K562 (cell line): Measurements from ENCODE around the gene LRMDA.

Experiments used
- ATF2 ChIP-seq: sonication (generic); formaldehyde crosslinking; IDR thresholded peaks from 2 replicates; pipeline ENCODE4 v1.8.1; 2022; ENCODE audit warnings: missing genetic modification reagents
- BRCA1 ChIP-seq, 2 experiments: fragments of 450-650 bp in 1 of 2; sonication (generic) in 1 of 2; formaldehyde crosslinking in 1 of 2; IDR thresholded peaks; 2 replicates each; pipeline versions ENCODE4 v1.5.0 to v1.6.1; 2017 to 2020; ENCODE audit warnings: mild to moderate bottlenecking in 1 of 2, missing genetic modification reagents in 1 of 2
- ESRRA ChIP-seq: fragments of 450-650 bp; IDR thresholded peaks from 2 replicates; pipeline ENCODE4 v1.6.1; 2014; ENCODE audit warnings: low read depth, mild to moderate bottlenecking, moderate library complexity, borderline replicate concordance
- EZH2 ChIP-seq: IDR thresholded peaks from 2 replicates; pipeline ENCODE4 v1.6.1; 2012; ENCODE audit warnings: low read depth, mild to moderate bottlenecking, inconsistent platforms, low read length, borderline replicate concordance
- FOXJ2 ChIP-seq: fragments of 200-800 bp; sonication (Bioruptor generic); IDR thresholded peaks from 2 replicates; pipeline ENCODE4 v1.6.1; 2016; ENCODE audit warnings: missing genetic modification characterization, missing compliant biosample characterization
- HCFC1 ChIP-seq: IDR thresholded peaks from 2 replicates; pipeline ENCODE4 v1.6.1; 2012; ENCODE audit warnings: low read depth, low read length, improper control_type of control experiment
- NR2C1 ChIP-seq, 2 experiments: fragments of 450-650 bp; IDR thresholded peaks; 2 replicates each; pipeline ENCODE4 v1.6.1; 2017; ENCODE audit warnings: mild to moderate bottlenecking in 2 of 2, antibody characterized with exemption in 1 of 2, inconsistent platforms in 1 of 2, missing compliant biosample characterization in 1 of 2, missing genetic modification characterization in 1 of 2
- NR2C2 ChIP-seq, 2 experiments: fragments of 200-800 bp in 1 of 2; sonication (Bioruptor generic) in 1 of 2; sonication (generic) in 1 of 2; formaldehyde crosslinking in 1 of 2; IDR thresholded peaks; 2 replicates each; pipeline versions ENCODE4 v1.6.1 to v1.8.0; 2016 to 2022; ENCODE audit warnings: mild to moderate bottlenecking in 1 of 2, missing compliant biosample characterization in 1 of 2, missing genetic modification characterization in 1 of 2, missing genetic modification reagents in 1 of 2
- PHF20 ChIP-seq: fragments of 450-650 bp; IDR thresholded peaks from 2 replicates; pipeline ENCODE4 v1.6.1; 2018; ENCODE audit not compliant: partially characterized antibody
- THRA ChIP-seq: fragments of 450-650 bp; IDR thresholded peaks from 2 replicates; pipeline ENCODE4 v1.6.1; 2017; ENCODE audit warnings: mild to moderate bottlenecking, moderate library complexity
- ZC3H11A ChIP-seq: IDR thresholded peaks from 2 replicates; pipeline ENCODE4 v1.6.1; 2012; ENCODE audit warnings: low read depth, low read length, improper control_type of control experiment
- ZNF431 ChIP-seq: sonication (generic); formaldehyde crosslinking; IDR thresholded peaks from 2 replicates; pipeline ENCODE4 v1.8.0; 2022; ENCODE audit warnings: mild to moderate bottlenecking, missing genetic modification reagents
- TF ChIP-seq, protein P1 (sequence below), 3 experiments: IDR thresholded peaks in 2 of 3; conservative IDR thresholded peaks in 1 of 3; 2 replicates each; pipeline ENCODE4 v1.5.1; 2011 to 2012; ENCODE audit warnings: low read length in 3 of 3, mild to moderate bottlenecking in 3 of 3, control low read depth in 2 of 3, improper control_type of control experiment in 1 of 3, inconsistent platforms in 1 of 3, low read depth in 1 of 3, mixed read lengths in 1 of 3, moderate library complexity in 1 of 3; ENCODE audit not compliant: insufficient read depth in 2 of 3

GRCh38 chr10:75845176-75845947 is 413.9 kb downstream of the LRMDA start:
- TF ChIP-seq BRCA1 (IDR thresholded peaks at IDR 0.05) (no peak), BRCA1 (CRISPR knock-in tag; IDR thresholded peaks at IDR 0.05) (no peak), NR2C1 (IDR thresholded peaks at IDR 0.05) (no peak), NR2C1 (tag; IDR thresholded peaks at IDR 0.05) (no peak), HCFC1 (no peak), ZNF431 (no peak), FOXJ2 (tag) (no peak), EZH2 (no peak), PHF20 (no peak), THRA (no peak), NR2C2 (CRISPR knock-in tag; IDR thresholded peaks at IDR 0.05) (no peak), NR2C2 (tag; IDR thresholded peaks at IDR 0.05) (no peak), ESRRA (no peak), ATF2 (CRISPR knock-in tag) (no peak), ZC3H11A (no peak)
- TF ChIP-seq, protein P1, sequence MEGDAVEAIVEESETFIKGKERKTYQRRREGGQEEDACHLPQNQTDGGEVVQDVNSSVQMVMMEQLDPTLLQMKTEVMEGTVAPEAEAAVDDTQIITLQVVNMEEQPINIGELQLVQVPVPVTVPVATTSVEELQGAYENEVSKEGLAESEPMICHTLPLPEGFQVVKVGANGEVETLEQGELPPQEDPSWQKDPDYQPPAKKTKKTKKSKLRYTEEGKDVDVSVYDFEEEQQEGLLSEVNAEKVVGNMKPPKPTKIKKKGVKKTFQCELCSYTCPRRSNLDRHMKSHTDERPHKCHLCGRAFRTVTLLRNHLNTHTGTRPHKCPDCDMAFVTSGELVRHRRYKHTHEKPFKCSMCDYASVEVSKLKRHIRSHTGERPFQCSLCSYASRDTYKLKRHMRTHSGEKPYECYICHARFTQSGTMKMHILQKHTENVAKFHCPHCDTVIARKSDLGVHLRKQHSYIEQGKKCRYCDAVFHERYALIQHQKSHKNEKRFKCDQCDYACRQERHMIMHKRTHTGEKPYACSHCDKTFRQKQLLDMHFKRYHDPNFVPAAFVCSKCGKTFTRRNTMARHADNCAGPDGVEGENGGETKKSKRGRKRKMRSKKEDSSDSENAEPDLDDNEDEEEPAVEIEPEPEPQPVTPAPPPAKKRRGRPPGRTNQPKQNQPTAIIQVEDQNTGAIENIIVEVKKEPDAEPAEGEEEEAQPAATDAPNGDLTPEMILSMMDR (IDR thresholded peaks at IDR 0.05 in 2 of 3, conservative IDR thresholded peaks at IDR 0.05 in 1 of 3; ENCODE audit: insufficient read depth in 2 of 3, low read depth in 1 of 3, low read length in 3 of 3), result no peak
